Measurements from ENCODE around the gene DRAM2. TPM values are rescaled to one million over a fixed set of nuclear protein-coding genes. Genes with fewer than 3 reads are reported as not detected.
"Not testable (repeated sequence)": the region's sequence is repeated elsewhere in the genome, so short reads cannot be mapped to it uniquely, and the experiment has no call there.

Gene DRAM2
- total RNA-seq, 2 experiments from 2014 or later: 30.4 to 34.4 TPM

GRCh38 chr1:111104981-111105380, 34.9 kb downstream of the DRAM2 start:
- Mint-ChIP-seq H3K4me3 (no peak overlapping the region), H3K27ac (no peak overlapping the region), H3K36me3 (ENCODE audit: low read depth) (no peaks in the 10 kb centered on the region), H3K4me1 (no peaks in the 10 kb centered on the region), H3K27me3 (no peaks in the 10 kb centered on the region), H3K9me3 (ENCODE audit: low read depth) (peaks cover 11% of the 10 kb centered on the region)
- ATAC-seq (no peak), DNase-seq (no peak)
- POLR2A ChIA-PET: no interaction called here
- CTCF ChIA-PET: interaction anchor here (0.7 kb wide), 1 partner anchor 244 kb away, joined by 5 read pairs; no protein-coding TSS in a partner anchor
- intact Hi-C loops (cut with DNase I, micrococcal nuclease): no loop called here

GRCh38 chr1:111101854-111102642, 37.8 kb downstream of the DRAM2 start:
- H3K4me1 Mint-ChIP-seq: no peaks in the 10 kb centered on the region
- intact Hi-C loops (cut with DNase I, micrococcal nuclease): no loop called here
- no peak overlapping the region for H3K4me3 Mint-ChIP-seq
- ATAC-seq: no peak
- ChIA-PET CTCF (interaction anchor here (1.1 to 1.3 kb wide), 2 partner anchors 9 to 483 kb away, joined by 3 to 4 read pairs; no protein-coding TSS in a partner anchor), POLR2A (no interaction called here)
- peaks cover 25% of the 10 kb centered on the region for H3K9me3 Mint-ChIP-seq (ENCODE audit: low read depth)
- no peak for DNase-seq
- no peaks in the 10 kb centered on the region for H3K27me3 Mint-ChIP-seq
- no peak overlapping the region for H3K27ac Mint-ChIP-seq
- no peaks in the 10 kb centered on the region for H3K36me3 Mint-ChIP-seq (ENCODE audit: low read depth)

GRCh38 chr1:111099289-111099688, 40.6 kb downstream of the DRAM2 start:
- intact Hi-C loops (cut with DNase I, micrococcal nuclease): no loop called here
- ATAC-seq: no peak
- Mint-ChIP-seq H3K27ac (no peak overlapping the region), H3K9me3 (ENCODE audit: low read depth) (peaks cover 34% of the 10 kb centered on the region), H3K4me1 (no peaks in the 10 kb centered on the region), H3K36me3 (ENCODE audit: low read depth) (no peaks in the 10 kb centered on the region), H3K4me3 (no peak overlapping the region), H3K27me3 (no peaks in the 10 kb centered on the region)
- DNase-seq: no peak
- CTCF ChIA-PET: no interaction called here
- POLR2A ChIA-PET: interaction anchor here (0.7 kb wide), 1 partner anchor 19 kb away, joined by 3 read pairs; no protein-coding TSS in a partner anchor

GRCh38 chr1:111097356-111098099, 42.4 kb downstream of the DRAM2 start:
- ChIA-PET POLR2A (no interaction called here), CTCF (interaction anchor here (0.6 kb wide), 1 partner anchor 101 kb away, joined by 3 read pairs; no protein-coding TSS in a partner anchor)
- H3K4me1 Mint-ChIP-seq: no peaks in the 10 kb centered on the region
- no peak for ATAC-seq
- peaks cover 41% of the 10 kb centered on the region for H3K9me3 Mint-ChIP-seq (ENCODE audit: low read depth)
- H3K36me3 Mint-ChIP-seq (ENCODE audit: low read depth): no peaks in the 10 kb centered on the region
- no peaks in the 10 kb centered on the region for H3K27me3 Mint-ChIP-seq
- no peak overlapping the region for H3K27ac Mint-ChIP-seq
- H3K4me3 Mint-ChIP-seq: no peak overlapping the region
- no peak for DNase-seq
- intact Hi-C loops (cut with DNase I, micrococcal nuclease): no loop called here

GRCh38 chr1:111095421-111095820, 44.5 kb downstream of the DRAM2 start:
- H3K9me3 Mint-ChIP-seq (ENCODE audit: low read depth): peaks cover 37% of the 10 kb centered on the region
- POLR2A ChIA-PET; H3K4me3 Mint-ChIP-seq; CTCF ChIA-PET; H3K4me1 Mint-ChIP-seq; DNase-seq; H3K27me3 Mint-ChIP-seq; intact Hi-C loops (cut with DNase I, micrococcal nuclease); H3K27ac Mint-ChIP-seq; ATAC-seq; H3K36me3 Mint-ChIP-seq (ENCODE audit: low read depth): not testable (repeated sequence)

- Mint-ChIP-seq H3K9me3 (ENCODE audit: low read depth) (peaks cover 7% of the 10 kb centered on the region), H3K36me3 (ENCODE audit: low read depth) (no peaks in the 10 kb centered on the region), H3K4me3 (no peak overlapping the region), H3K27ac (no peak overlapping the region), H3K4me1 (no peaks in the 10 kb centered on the region), H3K27me3 (peaks cover 6% of the 10 kb centered on the region)
- intact Hi-C loops (cut with DNase I, micrococcal nuclease): no loop called here
- no peak for ATAC-seq
- ChIA-PET POLR2A (no interaction called here), CTCF (interaction anchor here (1.1 kb wide), 1 partner anchor 313 kb away, joined by 3 read pairs; no protein-coding TSS in a partner anchor)
- DNase-seq: no peak
Measured at GRCh38 chr1:111089638-111090037, 50.3 kb downstream of the DRAM2 start.

- Mint-ChIP-seq H3K36me3 (ENCODE audit: low read depth) (no peaks in the 10 kb centered on the region), H3K4me3 (no peak overlapping the region), H3K27me3 (peaks cover 15% of the 10 kb centered on the region), H3K9me3 (ENCODE audit: low read depth) (no peaks in the 10 kb centered on the region), H3K4me1 (no peaks in the 10 kb centered on the region), H3K27ac (no peak overlapping the region)
- ChIA-PET CTCF (interaction anchor here (0.6 kb wide), 1 partner anchor 55 kb away, joined by 3 read pairs; no protein-coding TSS in a partner anchor), POLR2A (no interaction called here)
- intact Hi-C loops (cut with DNase I, micrococcal nuclease): no loop called here
- no peak for ATAC-seq
- no peak for DNase-seq
Measured at GRCh38 chr1:111085676-111086075, 54.2 kb downstream of the DRAM2 start.

- Mint-ChIP-seq H3K36me3 (ENCODE audit: low read depth) (no peaks in the 10 kb centered on the region), H3K4me1 (no peaks in the 10 kb centered on the region), H3K4me3 (no peak overlapping the region), H3K9me3 (ENCODE audit: low read depth) (no peaks in the 10 kb centered on the region), H3K27ac (no peak overlapping the region), H3K27me3 (peaks cover 17% of the 10 kb centered on the region)
- ATAC-seq: no peak
- POLR2A ChIA-PET: no interaction called here
- DNase-seq: no peak
- CTCF ChIA-PET: interaction anchor here (0.6 to 0.8 kb wide), 2 partner anchors 13 to 55 kb away, joined by 3 read pairs; no protein-coding TSS in a partner anchor
- intact Hi-C loops (cut with DNase I, micrococcal nuclease): no loop called here
Measured at GRCh38 chr1:111084999-111085398, 54.9 kb downstream of the DRAM2 start.

GRCh38 chr1:111082421-111083203, 57.3 kb downstream of the DRAM2 start:
- ATAC-seq: no peak
- H3K27me3 Mint-ChIP-seq: peaks cover 12% of the 10 kb centered on the region
- H3K36me3 Mint-ChIP-seq (ENCODE audit: low read depth): peaks cover 3% of the 10 kb centered on the region
- no peaks in the 10 kb centered on the region for H3K4me1 Mint-ChIP-seq
- no peak for DNase-seq
- no peak overlapping the region for H3K4me3 Mint-ChIP-seq
- H3K27ac Mint-ChIP-seq: no peak overlapping the region
- POLR2A ChIA-PET: no interaction called here
- CTCF ChIA-PET: interaction anchor here (0.6 kb wide), 1 partner anchor 337 kb away, joined by 3 read pairs; no protein-coding TSS in a partner anchor
- peaks cover 4% of the 10 kb centered on the region for H3K9me3 Mint-ChIP-seq (ENCODE audit: low read depth)
- intact Hi-C loops (cut with DNase I, micrococcal nuclease): no loop called here

- intact Hi-C loops (cut with DNase I, micrococcal nuclease); H3K36me3 Mint-ChIP-seq (ENCODE audit: low read depth); ATAC-seq; H3K9me3 Mint-ChIP-seq (ENCODE audit: low read depth); H3K27ac Mint-ChIP-seq; DNase-seq; H3K4me3 Mint-ChIP-seq; CTCF ChIA-PET; H3K4me1 Mint-ChIP-seq; POLR2A ChIA-PET: not testable (repeated sequence)
- peaks cover 10% of the 10 kb centered on the region for H3K27me3 Mint-ChIP-seq
Measured at GRCh38 chr1:111079329-111079728, 60.6 kb downstream of the DRAM2 start.

- H3K36me3 Mint-ChIP-seq (ENCODE audit: low read depth); H3K27ac Mint-ChIP-seq; intact Hi-C loops (cut with DNase I, micrococcal nuclease); H3K9me3 Mint-ChIP-seq (ENCODE audit: low read depth); H3K27me3 Mint-ChIP-seq; ATAC-seq; CTCF ChIA-PET; DNase-seq; POLR2A ChIA-PET; H3K4me1 Mint-ChIP-seq; H3K4me3 Mint-ChIP-seq: not testable (repeated sequence)
Measured at GRCh38 chr1:111077312-111077711, 62.6 kb downstream of the DRAM2 start.

Data from activated CD4-positive, alpha-beta T cell treated with anti-CD3 and anti-CD28 coated beads for 36 hours (primary cell).